ENCODE measurements around the gene WRNIP1. TPM values are rescaled to one million over a fixed set of nuclear protein-coding genes. Genes with fewer than 3 reads are reported as not detected.

WRNIP1 gene
- total and polyA plus RNA-seq, 9 of the 15 experiments (the other 6 are each of a cell fraction or from before 2014, with no cell fraction given) = 13.2 to 63.6 (median 48.6) TPM

DNA sequence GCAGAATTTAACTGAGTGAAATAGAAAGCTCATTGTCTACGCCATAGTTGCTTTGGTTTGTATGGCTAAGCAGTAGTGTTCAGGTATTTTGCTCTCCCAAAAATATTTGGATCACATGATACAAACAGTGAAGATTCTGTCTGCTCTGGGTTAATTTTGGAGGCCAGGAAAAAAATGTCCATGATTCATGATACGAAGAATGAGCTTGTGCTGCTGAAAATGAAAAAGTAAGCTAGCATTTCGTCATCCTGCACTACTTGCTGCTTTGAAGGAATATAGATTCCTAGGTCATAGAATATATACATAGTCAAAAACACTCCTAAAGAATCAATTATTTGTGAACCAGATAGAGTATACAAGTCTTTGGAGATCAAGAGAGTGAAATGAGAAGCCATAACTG, 8.3 kb downstream of the WRNIP1 start:
- CTCF ChIA-PET (ENCODE audit: low intra/inter-chr PET ratio) = no interaction called here
- Histone ChIP-seq H3K27me3 (ENCODE audit: control insufficient read depth in 2 of 2, insufficient read depth in 2 of 2, low read length in 2 of 2) (no peaks in the 10 kb centered on the region), H3K9me3 (replicated peaks; ENCODE audit: control insufficient read depth, insufficient read depth, low read depth, low read length) (no peaks in the 10 kb centered on the region), H4K20me1 (replicated peaks; ENCODE audit: control insufficient read depth, insufficient read depth, low read length) (peaks cover 19% of the 10 kb centered on the region), H3K79me2 (ENCODE audit: control insufficient read depth, insufficient read depth, low read length) (peaks cover 100% of the 10 kb centered on the region), H3K4me3 (no peak overlapping the region), H3K9ac (ENCODE audit: insufficient read depth in 1 of 2, low read depth in 2 of 2, low read length in 2 of 2) (no peak overlapping the region), H3K27ac (ENCODE audit: extremely low read depth, low read depth, low read length) (no peak overlapping the region), H3K36me3 (ENCODE audit: control insufficient read depth, insufficient read depth, low read length) (peaks cover 96% of the 10 kb centered on the region), H3K9me1 (ENCODE audit: control insufficient read depth, insufficient read depth, low read length) (no peaks in the 10 kb centered on the region), H3K4me2 (ENCODE audit: insufficient read depth, low read length) (no peak overlapping the region), H3K4me1 (replicated peaks in 1 of 2; ENCODE audit: control insufficient read depth in 2 of 2, insufficient read depth in 2 of 2, low read length in 2 of 2) (peaks cover 5 to 21% of the 10 kb centered on the region in 2 experiments; a peak in 4 of 5 replicates), H2AFZ (ENCODE audit: low read depth, low read length) (no peak overlapping the region)
- WGBS (ENCODE audit: insufficient coverage, low coverage, missing lambda C conversion rate) = 97% methylated on average over 3 of the region's 3 CpGs
- in situ Hi-C loops (cut with MboI) = no loop called here
- POLR2A ChIA-PET = interaction anchor here (1.3 to 10.9 kb wide), 3 partner anchors 8 to 10 kb away, joined by 5 to 151 read pairs (median 9); partner anchors contain the start of gene WRNIP1
- FAIRE-seq (no peak), DNase-seq (ENCODE audit: extremely low read depth in 1 of 4, low spot score in 3 of 4) (no peak), ATAC-seq (no peak)
- no TSS peak for BruUV-seq (replicated peaks)
- intact Hi-C loops (cut with micrococcal nuclease) = no loop called here
- TF ChIP-seq, protein P1, sequence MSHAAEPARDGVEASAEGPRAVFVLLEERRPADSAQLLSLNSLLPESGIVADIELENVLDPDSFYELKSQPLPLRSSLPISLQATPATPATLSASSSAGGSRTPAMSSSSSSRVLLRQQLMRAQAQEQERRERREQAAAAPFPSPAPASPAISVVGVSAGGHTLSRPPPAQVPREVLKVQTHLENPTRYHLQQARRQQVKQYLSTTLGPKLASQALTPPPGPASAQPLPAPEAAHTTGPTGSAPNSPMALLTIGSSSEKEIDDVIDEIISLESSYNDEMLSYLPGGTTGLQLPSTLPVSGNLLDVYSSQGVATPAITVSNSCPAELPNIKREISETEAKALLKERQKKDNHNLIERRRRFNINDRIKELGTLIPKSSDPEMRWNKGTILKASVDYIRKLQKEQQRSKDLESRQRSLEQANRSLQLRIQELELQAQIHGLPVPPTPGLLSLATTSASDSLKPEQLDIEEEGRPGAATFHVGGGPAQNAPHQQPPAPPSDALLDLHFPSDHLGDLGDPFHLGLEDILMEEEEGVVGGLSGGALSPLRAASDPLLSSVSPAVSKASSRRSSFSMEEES (CRISPR knock-in tag; IDR thresholded peaks at IDR 0.05) = peak; percentile 43
- TF ChIP-seq HMG20A (CRISPR knock-in tag; conservative IDR thresholded peaks at IDR 0.05) = no peak

DNA sequence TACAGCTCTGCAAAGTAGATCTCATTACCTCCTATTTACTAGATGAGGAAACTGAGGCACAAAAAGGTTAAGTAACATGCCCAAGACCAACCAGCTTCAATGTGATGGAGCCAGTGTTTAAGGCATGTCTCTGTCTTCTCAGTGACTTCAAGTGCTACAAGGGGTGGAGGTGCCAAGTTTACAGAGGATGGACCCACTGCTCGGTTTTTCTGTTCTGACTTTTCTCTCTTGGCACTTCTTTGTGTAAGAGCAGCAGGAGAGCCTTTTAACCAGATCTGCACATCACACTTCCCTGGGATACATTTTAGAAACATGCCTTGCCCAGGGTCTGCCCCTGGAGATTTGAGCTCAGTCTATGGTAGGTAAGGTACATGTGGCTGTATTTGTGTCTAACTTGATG, 9.8 kb downstream of the WRNIP1 start:
- H3K9me1 ChIP-seq (ENCODE audit: control insufficient read depth, insufficient read depth, low read length) = no peaks in the 10 kb centered on the region
- no peak overlapping the region for H2AFZ ChIP-seq (ENCODE audit: low read depth, low read length)
- peaks cover 91% of the 10 kb centered on the region for H3K79me2 ChIP-seq (ENCODE audit: control insufficient read depth, insufficient read depth, low read length)
- CTCF ChIA-PET (ENCODE audit: low intra/inter-chr PET ratio) = no interaction called here
- intact Hi-C loops (cut with micrococcal nuclease) = no loop called here
- H3K4me3 ChIP-seq = no peak overlapping the region
- H3K27me3 ChIP-seq (ENCODE audit: control insufficient read depth in 2 of 2, insufficient read depth in 2 of 2, low read length in 2 of 2) = no peaks in the 10 kb centered on the region
- no peak overlapping the region for H3K9ac ChIP-seq (ENCODE audit: insufficient read depth in 1 of 2, low read depth in 2 of 2, low read length in 2 of 2)
- no peak for ATAC-seq
- POLR2A ChIA-PET = interaction anchor here (0.7 to 10.9 kb wide), 2 partner anchors 7 to 18 kb away, joined by 3 to 151 read pairs; no protein-coding TSS in a partner anchor
- no peaks in the 10 kb centered on the region for H3K9me3 ChIP-seq (replicated peaks; ENCODE audit: control insufficient read depth, insufficient read depth, low read depth, low read length)
- H3K4me1 ChIP-seq (replicated peaks in 1 of 2; ENCODE audit: control insufficient read depth in 2 of 2, insufficient read depth in 2 of 2, low read length in 2 of 2) = peaks cover 4 to 6% of the 10 kb centered on the region in 2 experiments; a peak in 4 of 5 replicates
- no peak overlapping the region for H3K27ac ChIP-seq (ENCODE audit: extremely low read depth, low read depth, low read length)
- no TSS peak for BruUV-seq (replicated peaks)
- H3K36me3 ChIP-seq (ENCODE audit: control insufficient read depth, insufficient read depth, low read length) = peaks cover 97% of the 10 kb centered on the region
- no peak for DNase-seq (ENCODE audit: extremely low read depth in 1 of 4, low spot score in 3 of 4)
- no peak overlapping the region for H3K4me2 ChIP-seq (ENCODE audit: insufficient read depth, low read length)
- FAIRE-seq = no peak
- peaks cover 16% of the 10 kb centered on the region for H4K20me1 ChIP-seq (replicated peaks; ENCODE audit: control insufficient read depth, insufficient read depth, low read length)
- in situ Hi-C loops (cut with MboI) = no loop called here
- WGBS (ENCODE audit: insufficient coverage, low coverage, missing lambda C conversion rate) = 76% methylated on average over 1 of the region's 1 CpG
- no peak for TF ChIP-seq ZNF212 (CRISPR knock-in tag; IDR thresholded peaks at IDR 0.05)
- TF ChIP-seq CBFA2T2 (conservative IDR thresholded peaks at IDR 0.05) = no peak
- no peak for TF ChIP-seq POLR2AphosphoS2 (IDR thresholded peaks at IDR 0.05; ENCODE audit: low read length)
- no peak for TF ChIP-seq CBFA2T3 (IDR thresholded peaks at IDR 0.05)
- no peak for TF ChIP-seq ZNF124 (CRISPR knock-in tag; IDR thresholded peaks at IDR 0.05)
- TF ChIP-seq RBBP5 (IDR thresholded peaks at IDR 0.05; ENCODE audit: borderline replicate concordance, insufficient read depth, low read length, poor library complexity, severe bottlenecking) = no peak
- TF ChIP-seq ZNF764 (CRISPR knock-in tag; IDR thresholded peaks at IDR 0.05; ENCODE audit: low read depth) = no peak
- TF ChIP-seq SRSF1 (IDR thresholded peaks at IDR 0.05; ENCODE audit: low read depth, low read length) = no peak
- TF ChIP-seq, protein P2, sequence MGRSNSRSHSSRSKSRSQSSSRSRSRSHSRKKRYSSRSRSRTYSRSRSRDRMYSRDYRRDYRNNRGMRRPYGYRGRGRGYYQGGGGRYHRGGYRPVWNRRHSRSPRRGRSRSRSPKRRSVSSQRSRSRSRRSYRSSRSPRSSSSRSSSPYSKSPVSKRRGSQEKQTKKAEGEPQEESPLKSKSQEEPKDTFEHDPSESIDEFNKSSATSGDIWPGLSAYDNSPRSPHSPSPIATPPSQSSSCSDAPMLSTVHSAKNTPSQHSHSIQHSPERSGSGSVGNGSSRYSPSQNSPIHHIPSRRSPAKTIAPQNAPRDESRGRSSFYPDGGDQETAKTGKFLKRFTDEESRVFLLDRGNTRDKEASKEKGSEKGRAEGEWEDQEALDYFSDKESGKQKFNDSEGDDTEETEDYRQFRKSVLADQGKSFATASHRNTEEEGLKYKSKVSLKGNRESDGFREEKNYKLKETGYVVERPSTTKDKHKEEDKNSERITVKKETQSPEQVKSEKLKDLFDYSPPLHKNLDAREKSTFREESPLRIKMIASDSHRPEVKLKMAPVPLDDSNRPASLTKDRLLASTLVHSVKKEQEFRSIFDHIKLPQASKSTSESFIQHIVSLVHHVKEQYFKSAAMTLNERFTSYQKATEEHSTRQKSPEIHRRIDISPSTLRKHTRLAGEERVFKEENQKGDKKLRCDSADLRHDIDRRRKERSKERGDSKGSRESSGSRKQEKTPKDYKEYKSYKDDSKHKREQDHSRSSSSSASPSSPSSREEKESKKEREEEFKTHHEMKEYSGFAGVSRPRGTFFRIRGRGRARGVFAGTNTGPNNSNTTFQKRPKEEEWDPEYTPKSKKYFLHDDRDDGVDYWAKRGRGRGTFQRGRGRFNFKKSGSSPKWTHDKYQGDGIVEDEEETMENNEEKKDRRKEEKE (IDR thresholded peaks at IDR 0.05; ENCODE audit: borderline replicate concordance in 1 of 2, control insufficient read depth in 1 of 2, low read depth in 2 of 2, low read length in 1 of 2) = no peak
- TF ChIP-seq ZBED1 (IDR thresholded peaks at IDR 0.05) = no peak
- no peak for TF ChIP-seq CHD2 (IDR thresholded peaks at IDR 0.05; ENCODE audit: low read depth, low read length)
